CD8-positive, alpha-beta memory T cell (primary cell): ENCODE results near the gene APEX2. TPM values are rescaled to one million over a fixed set of nuclear protein-coding genes. Genes with fewer than 3 reads are reported as not detected.

Experiments used
- CTCF ChIA-PET: fragments of 350-600 bp; sonication (Branson Sonifier 250); formaldehyde crosslinking; loops from one replicate; lab custom pipeline; 2021; ENCODE audit warnings: antibody characterized with exemption; lab: Charles Lee
- POLR2A ChIA-PET: fragments of 350-600 bp; sonication (Branson Sonifier 250); formaldehyde crosslinking; loops from one replicate; lab custom pipeline; 2021; ENCODE audit warnings: antibody characterized with exemption; lab: Charles Lee
- DNase-seq, 5 donors: peaks; one replicate each; pipeline versions ENCODE4 v3.0.0 to v3.0.0-alpha.2; 2020 to 2022; ENCODE audit warnings: mixed read lengths in 1 of 5
- H3K27ac ChIP-seq: one replicate; pipeline ENCODE4 v1.7.0; 2013; ENCODE audit warnings: low read depth, mild to moderate bottlenecking, low read length, moderate library complexity
- H3K27me3 ChIP-seq: 2 replicates; pipeline ENCODE4 v1.7.0; 2013; ENCODE audit warnings: low read length, mild to moderate bottlenecking; ENCODE audit not compliant: insufficient read depth, poor library complexity, severe bottlenecking
- H3K36me3 ChIP-seq: 2 replicates; pipeline ENCODE4 v1.7.0; 2013; ENCODE audit warnings: mild to moderate bottlenecking, low read length, moderate library complexity; ENCODE audit not compliant: insufficient read depth
- H3K4me1 ChIP-seq: 2 replicates; pipeline ENCODE4 v1.7.0; 2013; ENCODE audit warnings: mild to moderate bottlenecking, low read length, moderate library complexity; ENCODE audit not compliant: insufficient read depth
- H3K4me3 ChIP-seq: 2 replicates; pipeline ENCODE4 v1.7.0; 2013; ENCODE audit warnings: mild to moderate bottlenecking, low read length
- H3K9me3 ChIP-seq: 2 replicates; pipeline ENCODE4 v1.7.0; 2013; ENCODE audit warnings: mild to moderate bottlenecking, low read length
- H3K27ac Mint-ChIP-seq, 8 donors: one replicate each; pipeline ENCODE4 v1.8.0; 2020 to 2021; ENCODE audit warnings: mixed read lengths in 8 of 8, mild to moderate bottlenecking in 6 of 8, inconsistent platforms in 3 of 8, moderate library complexity in 3 of 8
- H3K27me3 Mint-ChIP-seq, 2 donors: one replicate each; pipeline ENCODE4 v1.8.0; 2020 to 2021; ENCODE audit warnings: mixed read lengths in 2 of 2, mild to moderate bottlenecking in 1 of 2, moderate library complexity in 1 of 2
- H3K36me3 Mint-ChIP-seq, 3 donors: one replicate each; pipeline ENCODE4 v1.8.0; 2020 to 2021; ENCODE audit warnings: mixed read lengths in 3 of 3, inconsistent platforms in 1 of 3, mild to moderate bottlenecking in 1 of 3
- H3K4me1 Mint-ChIP-seq, 3 donors: one replicate each; pipeline ENCODE4 v1.8.0; 2020 to 2021; ENCODE audit warnings: mixed read lengths in 3 of 3, inconsistent platforms in 1 of 3, mild to moderate bottlenecking in 1 of 3
- H3K4me3 Mint-ChIP-seq, 7 donors: one replicate each; pipeline ENCODE4 v1.8.0; 2020 to 2021; ENCODE audit warnings: mixed read lengths in 7 of 7, mild to moderate bottlenecking in 6 of 7, moderate library complexity in 4 of 7, inconsistent platforms in 2 of 7
- H3K9me3 Mint-ChIP-seq, 5 donors: one replicate each; pipeline ENCODE4 v1.8.0; 2020 to 2022; ENCODE audit warnings: mixed read lengths in 5 of 5, mild to moderate bottlenecking in 3 of 5, moderate library complexity in 2 of 5, inconsistent platforms in 1 of 5
- polyA plus RNA-seq: library from polyadenylated mRNA; unstranded; fragments of 300-500 nt; fragmentation: Illumina TruSeq; gene quantifications from one replicate; pipeline ENCODE4 v1.2.3, GENCODE V29; 2021
- total RNA-seq, 2 experiments: library from RNA; stranded (reverse); gene quantifications; one replicate each; pipeline ENCODE4 v1.2.3, GENCODE V29; 2021

APEX2 gene
- total and polyA plus RNA-seq, 3 experiments from 2014 or later: 26.0 to 42.8 (median 35.2) TPM

DNA sequence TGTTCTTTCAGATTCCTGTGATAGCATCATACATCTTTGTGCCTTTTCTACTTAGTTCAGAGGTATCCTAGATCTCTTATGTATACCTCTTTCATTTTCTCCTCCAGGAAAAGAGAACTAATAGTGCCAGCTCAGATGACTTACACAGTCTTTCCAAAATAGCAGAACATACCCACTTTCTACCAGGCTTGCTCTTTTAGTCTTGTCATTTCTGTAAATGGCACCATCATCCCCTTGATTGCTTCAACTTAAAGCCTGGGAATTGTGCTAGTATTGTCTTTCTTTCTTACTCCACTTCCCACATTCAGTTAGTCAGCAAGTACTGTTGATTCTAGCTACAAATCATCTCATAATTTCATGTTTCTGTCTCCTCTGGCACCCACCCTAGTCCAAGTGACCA is 5.1 kb downstream of the APEX2 start:
- Histone ChIP-seq H3K4me3 (no peak overlapping the region), H3K27ac (no peak overlapping the region), H3K36me3 (peaks cover 13% of the 10 kb centered on the region), H3K4me1 (peaks cover 15% of the 10 kb centered on the region), H3K9me3 (no peaks in the 10 kb centered on the region), H3K27me3 (no peaks in the 10 kb centered on the region)
- Mint-ChIP-seq H3K27me3 (peaks cover 0 to 2% of the 10 kb centered on the region in 2 donors), H3K4me3 (no peak overlapping the region), H3K4me1 (peaks cover 23 to 29% (median 24%) of the 10 kb centered on the region in 3 donors), H3K9me3 (no peaks in the 10 kb centered on the region), H3K36me3 (peaks cover 0 to 57% (median 3%) of the 10 kb centered on the region in 3 donors), H3K27ac (peak overlapping the region in 1 of 8 donors; percentile 58)
- no peak for DNase-seq
- POLR2A ChIA-PET: no interaction called here
- CTCF ChIA-PET: no interaction called here

DNA sequence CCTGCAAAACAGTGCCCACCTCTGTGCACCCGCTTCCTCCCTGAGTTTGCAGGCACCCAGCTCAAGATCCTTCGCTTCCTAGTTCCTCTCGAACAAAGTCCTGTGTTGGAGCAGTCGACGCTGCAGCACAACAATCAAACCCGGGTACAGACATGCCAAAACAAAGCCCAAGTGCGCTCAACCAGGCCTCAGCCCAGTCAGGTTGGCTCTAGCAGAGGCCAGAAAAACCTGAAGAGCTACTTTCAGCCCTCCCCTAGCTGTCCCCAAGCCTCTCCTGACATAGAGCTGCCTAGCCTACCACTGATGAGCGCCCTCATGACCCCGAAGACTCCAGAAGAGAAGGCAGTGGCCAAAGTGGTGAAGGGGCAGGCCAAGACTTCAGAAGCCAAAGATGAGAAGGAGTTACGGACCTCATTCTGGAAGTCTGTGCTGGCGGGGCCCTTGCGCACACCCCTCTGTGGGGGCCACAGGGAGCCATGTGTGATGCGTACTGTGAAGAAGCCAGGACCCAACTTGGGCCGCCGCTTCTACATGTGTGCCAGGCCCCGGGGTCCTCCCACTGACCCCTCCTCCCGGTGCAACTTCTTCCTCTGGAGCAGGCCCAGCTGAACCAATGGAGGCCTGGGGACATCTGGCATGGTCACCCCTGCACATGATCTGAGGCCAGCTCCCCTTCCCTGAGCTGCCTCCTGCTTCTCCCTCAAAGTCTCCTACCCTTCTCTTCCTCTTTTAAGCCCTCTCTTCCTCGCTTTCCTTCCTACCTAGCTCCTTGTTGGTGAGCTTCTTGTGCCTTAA is 6.9 kb downstream of the APEX2 start:
- Histone ChIP-seq H3K36me3 (peaks cover 13% of the 10 kb centered on the region), H3K27ac (no peak overlapping the region), H3K4me3 (no peak overlapping the region), H3K27me3 (no peaks in the 10 kb centered on the region), H3K9me3 (no peaks in the 10 kb centered on the region), H3K4me1 (peaks cover 7% of the 10 kb centered on the region)
- Mint-ChIP-seq H3K36me3 (peaks cover 0 to 49% (median 3%) of the 10 kb centered on the region in 3 donors), H3K4me1 (peaks cover 6 to 13% (median 11%) of the 10 kb centered on the region in 3 donors), H3K4me3 (no peak overlapping the region), H3K27me3 (peaks cover 0 to 2% of the 10 kb centered on the region in 2 donors), H3K27ac (no peak overlapping the region), H3K9me3 (no peaks in the 10 kb centered on the region)
- DNase-seq: no peak
- ChIA-PET POLR2A (interaction anchor here (0.6 kb wide), 1 partner anchor 562 kb away, joined by 4 read pairs; no protein-coding TSS in a partner anchor), CTCF (no interaction called here)

DNA sequence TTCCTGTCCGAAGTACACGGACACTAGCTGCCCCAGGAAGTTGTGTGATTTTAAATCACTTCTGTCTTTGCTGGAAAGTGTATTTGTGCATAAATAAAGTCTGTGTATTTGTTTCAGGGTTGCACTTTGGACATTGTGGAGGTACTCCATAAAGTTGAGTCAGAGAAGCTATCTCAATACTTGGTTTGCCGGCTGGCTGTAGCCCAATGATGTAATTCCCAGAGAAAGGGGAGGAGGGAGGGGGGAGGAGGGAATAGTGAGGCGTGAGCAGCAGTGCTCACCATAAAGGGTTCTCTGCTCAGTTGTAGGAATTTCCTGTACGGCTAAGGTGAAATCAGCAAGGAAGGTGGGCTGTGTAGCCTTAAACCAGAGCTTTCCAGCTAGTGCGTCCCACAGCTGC is 7.5 kb downstream of the APEX2 start:
- H3K27me3 ChIP-seq: no peaks in the 10 kb centered on the region
- Mint-ChIP-seq H3K36me3 (peaks cover 0 to 43% (median 3%) of the 10 kb centered on the region in 3 donors), H3K27ac (no peak overlapping the region), H3K27me3 (peaks cover 0 to 2% of the 10 kb centered on the region in 2 donors), H3K4me3 (no peak overlapping the region), H3K4me1 (peaks cover 4 to 8% (median 7%) of the 10 kb centered on the region in 3 donors), H3K9me3 (no peaks in the 10 kb centered on the region)
- ChIA-PET CTCF (no interaction called here), POLR2A (interaction anchor here (0.6 kb wide), 1 partner anchor 562 kb away, joined by 4 read pairs; no protein-coding TSS in a partner anchor)
- peaks cover 13% of the 10 kb centered on the region for H3K36me3 ChIP-seq
- H3K9me3 ChIP-seq: no peaks in the 10 kb centered on the region
- H3K4me1 ChIP-seq: peaks cover 7% of the 10 kb centered on the region
- H3K4me3 ChIP-seq: no peak overlapping the region
- H3K27ac ChIP-seq: no peak overlapping the region
- DNase-seq: no peak

GRCh38 chrX:55008571-55009358 is 8.6 kb downstream of the APEX2 start:
- CTCF ChIA-PET: no interaction called here
- peaks cover 0 to 34% (median 3%) of the 10 kb centered on the region in 3 donors for H3K36me3 Mint-ChIP-seq

GRCh38 chrX:55011294-55011693 is 11.1 kb downstream of the APEX2 start:
- Mint-ChIP-seq H3K9me3 (no peaks in the 10 kb centered on the region), H3K4me1 (peaks cover 3 to 7% (median 4%) of the 10 kb centered on the region in 3 donors), H3K36me3 (peaks cover 0 to 10% (median 0%) of the 10 kb centered on the region in 3 donors), H3K27ac (no peak overlapping the region), H3K27me3 (peaks cover 0 to 4% of the 10 kb centered on the region in 2 donors), H3K4me3 (no peak overlapping the region)
- no peak for DNase-seq
- H3K4me3 ChIP-seq: no peak overlapping the region
- H3K36me3 ChIP-seq: no peaks in the 10 kb centered on the region
- H3K9me3 ChIP-seq: no peaks in the 10 kb centered on the region
- peaks cover 7% of the 10 kb centered on the region for H3K4me1 ChIP-seq
- ChIA-PET CTCF (interaction anchor here (1.4 kb wide), 1 partner anchor 12 kb away, joined by 3 read pairs; no protein-coding TSS in a partner anchor), POLR2A (no interaction called here)
- H3K27ac ChIP-seq: no peak overlapping the region
- no peaks in the 10 kb centered on the region for H3K27me3 ChIP-seq

More at GRCh38 chrX:55008571-55009358, 8.6 kb downstream of the APEX2 start:
- no peak for DNase-seq
- no peaks in the 10 kb centered on the region for H3K9me3 ChIP-seq
- H3K27me3 ChIP-seq: no peaks in the 10 kb centered on the region
- H3K27me3 Mint-ChIP-seq: peaks cover 0 to 2% of the 10 kb centered on the region in 2 donors
- H3K9me3 Mint-ChIP-seq: no peaks in the 10 kb centered on the region
- H3K27ac ChIP-seq: no peak overlapping the region
- peaks cover 7% of the 10 kb centered on the region for H3K36me3 ChIP-seq
- no peak overlapping the region for H3K4me3 ChIP-seq
- no peak overlapping the region for H3K27ac Mint-ChIP-seq
- H3K4me3 Mint-ChIP-seq: no peak overlapping the region
- peaks cover 4 to 8% (median 7%) of the 10 kb centered on the region in 3 donors for H3K4me1 Mint-ChIP-seq
- POLR2A ChIA-PET: no interaction called here
- peaks cover 7% of the 10 kb centered on the region for H3K4me1 ChIP-seq

GRCh38 chrX:55014897-55015299 is 14.7 kb downstream of the APEX2 start:
- Mint-ChIP-seq H3K27me3 (peaks cover 0 to 4% of the 10 kb centered on the region in 2 donors), H3K36me3 (no peaks in the 10 kb centered on the region), H3K4me3 (no peak overlapping the region), H3K4me1 (no peaks in the 10 kb centered on the region), H3K27ac (no peak overlapping the region), H3K9me3 (no peaks in the 10 kb centered on the region)
- CTCF ChIA-PET: no interaction called here
- Histone ChIP-seq H3K9me3 (no peaks in the 10 kb centered on the region), H3K4me1 (no peaks in the 10 kb centered on the region), H3K27me3 (no peaks in the 10 kb centered on the region), H3K4me3 (no peak overlapping the region), H3K36me3 (no peaks in the 10 kb centered on the region), H3K27ac (no peak overlapping the region)
- no peak for DNase-seq
- POLR2A ChIA-PET: no interaction called here

DNA sequence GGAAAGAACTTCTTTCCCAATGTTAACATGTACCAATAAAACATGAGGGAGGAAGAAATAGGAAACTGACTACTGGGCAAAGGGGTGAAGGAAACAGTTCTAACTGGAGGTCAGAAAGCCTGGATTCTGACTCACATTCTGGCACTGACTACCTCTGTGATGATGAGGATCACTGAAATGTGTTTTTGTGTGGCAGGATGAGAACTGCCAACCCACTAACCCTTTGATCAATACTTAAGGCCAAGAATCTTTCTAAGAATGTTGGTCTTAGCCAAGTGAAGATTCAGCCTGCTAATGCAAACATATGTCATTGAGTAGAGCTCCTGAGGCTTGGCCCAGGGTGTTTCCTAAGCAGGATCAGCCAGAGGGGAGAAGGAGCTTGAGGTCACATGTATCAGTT is 26.0 kb downstream of the APEX2 start:
- Mint-ChIP-seq H3K27me3 (peaks cover 0 to 3% of the 10 kb centered on the region in 2 donors), H3K36me3 (no peaks in the 10 kb centered on the region), H3K9me3 (no peaks in the 10 kb centered on the region), H3K27ac (no peak overlapping the region), H3K4me3 (no peak overlapping the region), H3K4me1 (no peaks in the 10 kb centered on the region)
- DNase-seq: no peak
- Histone ChIP-seq H3K9me3 (no peaks in the 10 kb centered on the region), H3K27ac (no peak overlapping the region), H3K36me3 (no peaks in the 10 kb centered on the region), H3K4me3 (no peak overlapping the region), H3K27me3 (no peaks in the 10 kb centered on the region), H3K4me1 (no peaks in the 10 kb centered on the region)
- CTCF ChIA-PET: no interaction called here
- POLR2A ChIA-PET: no interaction called here

DNA sequence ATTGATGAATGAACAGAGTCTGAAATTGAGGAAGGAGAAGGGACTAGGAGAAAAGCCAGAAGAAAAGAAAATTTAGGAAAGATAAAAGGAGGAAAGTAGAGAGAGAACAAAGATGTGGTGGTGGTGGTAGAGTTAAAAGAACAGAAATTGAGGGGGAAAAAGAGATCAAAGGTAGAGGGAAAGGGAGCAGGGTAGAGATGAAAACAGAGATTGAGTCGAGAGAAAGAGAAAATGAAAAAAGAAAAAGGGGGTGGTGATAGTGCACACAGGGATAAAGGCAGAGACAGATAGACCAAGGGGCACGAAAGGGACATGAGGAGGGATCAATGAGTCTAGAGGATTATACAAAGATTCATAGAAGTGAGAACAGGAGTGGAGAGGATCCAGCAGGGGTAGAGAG is 26.7 kb downstream of the APEX2 start:
- H3K27ac Mint-ChIP-seq: no peak overlapping the region
- Histone ChIP-seq H3K4me1 (no peaks in the 10 kb centered on the region), H3K4me3 (no peak overlapping the region), H3K27me3 (no peaks in the 10 kb centered on the region), H3K27ac (no peak overlapping the region), H3K9me3 (no peaks in the 10 kb centered on the region), H3K36me3 (no peaks in the 10 kb centered on the region)
- H3K4me3 Mint-ChIP-seq: no peak overlapping the region
- H3K4me1 Mint-ChIP-seq: no peaks in the 10 kb centered on the region
- H3K27me3 Mint-ChIP-seq: peaks cover 0 to 6% of the 10 kb centered on the region in 2 donors
- no peak for DNase-seq
- POLR2A ChIA-PET: no interaction called here
- no peaks in the 10 kb centered on the region for H3K36me3 Mint-ChIP-seq
- H3K9me3 Mint-ChIP-seq: no peaks in the 10 kb centered on the region
- CTCF ChIA-PET: no interaction called here
